Lung (tissue), 12 donors: ENCODE data around the gene PEX19. TPM values are rescaled to one million over a fixed set of nuclear protein-coding genes. Genes with fewer than 3 reads are reported as not detected.
A peak's percentile ranks its signal among the peaks of the same experiment; 100 is the strongest.

ENCODE experiments used
- ATAC-seq: fragments of 200-7000 bp; cut with Tn5 transposase; one replicate; pipeline ENCODE4 v1.9.1; 2020; ENCODE audit warnings: moderate number of reproducible peaks; ENCODE audit not compliant: insufficient read depth, low FRiP score
- DNase-seq, 3 donors: peaks; one replicate each; pipeline ENCODE4 v3.0.0-alpha.2; 2013 to 2017
- H3K27ac ChIP-seq, 2 donors: one replicate each; pipeline ENCODE4 v1.5.1; 2013; ENCODE audit warnings: mild to moderate bottlenecking in 2 of 2, moderate library complexity in 2 of 2, control low read depth in 1 of 2, inconsistent platforms in 1 of 2, low read depth in 1 of 2, low read length in 1 of 2
- H3K27me3 ChIP-seq, 3 donors: one replicate each; pipeline ENCODE4 v1.5.1; 2013; ENCODE audit warnings: low read length in 2 of 3; ENCODE audit not compliant: control insufficient read depth in 3 of 3, insufficient read depth in 3 of 3
- H3K36me3 ChIP-seq, 4 donors: one replicate each; pipeline ENCODE4 v1.5.1; 2013; ENCODE audit warnings: low read length in 4 of 4, mild to moderate bottlenecking in 1 of 4, moderate library complexity in 1 of 4; ENCODE audit not compliant: control insufficient read depth in 4 of 4, insufficient read depth in 4 of 4
- H3K4me1 ChIP-seq, 5 donors: one replicate each; pipeline ENCODE4 v1.5.1; 2013; ENCODE audit warnings: low read length in 5 of 5, mild to moderate bottlenecking in 2 of 5, moderate library complexity in 1 of 5; ENCODE audit not compliant: control insufficient read depth in 5 of 5, insufficient read depth in 5 of 5
- H3K4me3 ChIP-seq: one replicate; pipeline ENCODE4 v1.5.1; 2013; ENCODE audit warnings: mild to moderate bottlenecking, control low read depth, moderate library complexity
- H3K9ac ChIP-seq, 2 donors: one replicate each; pipeline ENCODE4 v1.5.1; 2013; ENCODE audit warnings: low read length in 2 of 2, control low read depth in 1 of 2; ENCODE audit not compliant: insufficient read depth in 1 of 2
- H3K9me3 ChIP-seq, 4 donors: one replicate each; pipeline ENCODE4 v1.5.1; 2013; ENCODE audit warnings: low read length in 3 of 4, mild to moderate bottlenecking in 1 of 4, moderate library complexity in 1 of 4; ENCODE audit not compliant: control insufficient read depth in 4 of 4, insufficient read depth in 3 of 4
- WGBS, 2 donors: extraction: QIAGEN DNeasy Blood & Tissue Kit; methylation state at CpG; one replicate each; pipeline ENCODE4 v1.1.7; 2013; 5-methylcytosine and 5-hydroxymethylcytosine counted together
- polyA plus RNA-seq, 2 donors: library from polyadenylated mRNA; stranded (reverse); fragments of 200-250 nt; gene quantifications; one replicate each; pipeline ENCODE4 v1.2.1, GENCODE V29; 2013
- total RNA-seq, 2 donors: library from RNA; depleted of rRNA in 1 of 2; stranded (reverse); fragments of >200 nt in 1 of 2; gene quantifications; one replicate each; pipeline ENCODE4 v1.2.1, GENCODE V29; 2014 to 2021
- TF ChIP-seq, protein P1 (sequence below): IDR thresholded peaks from 2 replicates; pipeline ENCODE4 v1.5.1; 2012; ENCODE audit warnings: mild to moderate bottlenecking; ENCODE audit errors: control extremely low read depth, extremely low read depth
- donor health status: control.
- donor health status: control.
- donor health status: Bipolar disorder and iron deficiency.
- donor health status: healthy.
- donor health status: DM: yes; HTN: yes; CAD: no.

PEX19 gene
- total and polyA plus RNA-seq, 4 donors, result 13.1 to 60.7 (median 44.5) TPM

DNA sequence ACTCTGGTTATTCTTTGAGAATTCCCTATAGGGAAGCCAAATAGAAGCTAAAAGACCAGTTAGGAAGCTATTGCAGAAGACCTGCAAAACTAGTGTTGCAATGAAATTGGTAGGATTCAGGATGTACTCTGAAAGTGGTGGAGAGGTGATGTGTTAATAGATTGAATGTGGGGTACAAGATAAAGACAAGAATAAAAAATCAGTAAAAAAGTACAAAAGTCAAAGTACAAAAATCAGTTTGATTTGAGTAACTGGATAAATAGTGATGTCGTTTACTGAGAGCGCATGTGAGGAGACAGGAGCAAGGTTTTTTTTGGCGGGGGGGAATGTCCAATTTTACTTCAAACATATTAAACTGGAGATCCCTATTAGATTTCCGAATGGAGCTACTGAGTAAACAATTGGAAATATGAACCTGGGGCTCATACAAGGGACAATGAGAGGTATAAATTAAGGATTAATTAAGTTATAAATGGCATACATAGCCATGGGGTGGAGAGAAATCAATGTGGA is 20.1 kb downstream of the PEX19 start:
- DNase-seq (no peak), ATAC-seq (no peak)
- TF ChIP-seq, protein P1, sequence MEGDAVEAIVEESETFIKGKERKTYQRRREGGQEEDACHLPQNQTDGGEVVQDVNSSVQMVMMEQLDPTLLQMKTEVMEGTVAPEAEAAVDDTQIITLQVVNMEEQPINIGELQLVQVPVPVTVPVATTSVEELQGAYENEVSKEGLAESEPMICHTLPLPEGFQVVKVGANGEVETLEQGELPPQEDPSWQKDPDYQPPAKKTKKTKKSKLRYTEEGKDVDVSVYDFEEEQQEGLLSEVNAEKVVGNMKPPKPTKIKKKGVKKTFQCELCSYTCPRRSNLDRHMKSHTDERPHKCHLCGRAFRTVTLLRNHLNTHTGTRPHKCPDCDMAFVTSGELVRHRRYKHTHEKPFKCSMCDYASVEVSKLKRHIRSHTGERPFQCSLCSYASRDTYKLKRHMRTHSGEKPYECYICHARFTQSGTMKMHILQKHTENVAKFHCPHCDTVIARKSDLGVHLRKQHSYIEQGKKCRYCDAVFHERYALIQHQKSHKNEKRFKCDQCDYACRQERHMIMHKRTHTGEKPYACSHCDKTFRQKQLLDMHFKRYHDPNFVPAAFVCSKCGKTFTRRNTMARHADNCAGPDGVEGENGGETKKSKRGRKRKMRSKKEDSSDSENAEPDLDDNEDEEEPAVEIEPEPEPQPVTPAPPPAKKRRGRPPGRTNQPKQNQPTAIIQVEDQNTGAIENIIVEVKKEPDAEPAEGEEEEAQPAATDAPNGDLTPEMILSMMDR, result no peak
- Histone ChIP-seq H3K9me3 (no peaks in the 10 kb centered on the region), H3K27ac (no peak overlapping the region), H3K4me3 (no peak overlapping the region), H3K9ac (no peak overlapping the region), H3K27me3 (no peaks in the 10 kb centered on the region), H3K4me1 (peaks cover 0 to 22% (median 6%) of the 10 kb centered on the region in 5 donors), H3K36me3 (peaks cover 0 to 5% (median 2%) of the 10 kb centered on the region in 4 donors)
- 89 to 92% methylated on average over 4 of the region's 4 CpGs for WGBS, 2 donors

DNA sequence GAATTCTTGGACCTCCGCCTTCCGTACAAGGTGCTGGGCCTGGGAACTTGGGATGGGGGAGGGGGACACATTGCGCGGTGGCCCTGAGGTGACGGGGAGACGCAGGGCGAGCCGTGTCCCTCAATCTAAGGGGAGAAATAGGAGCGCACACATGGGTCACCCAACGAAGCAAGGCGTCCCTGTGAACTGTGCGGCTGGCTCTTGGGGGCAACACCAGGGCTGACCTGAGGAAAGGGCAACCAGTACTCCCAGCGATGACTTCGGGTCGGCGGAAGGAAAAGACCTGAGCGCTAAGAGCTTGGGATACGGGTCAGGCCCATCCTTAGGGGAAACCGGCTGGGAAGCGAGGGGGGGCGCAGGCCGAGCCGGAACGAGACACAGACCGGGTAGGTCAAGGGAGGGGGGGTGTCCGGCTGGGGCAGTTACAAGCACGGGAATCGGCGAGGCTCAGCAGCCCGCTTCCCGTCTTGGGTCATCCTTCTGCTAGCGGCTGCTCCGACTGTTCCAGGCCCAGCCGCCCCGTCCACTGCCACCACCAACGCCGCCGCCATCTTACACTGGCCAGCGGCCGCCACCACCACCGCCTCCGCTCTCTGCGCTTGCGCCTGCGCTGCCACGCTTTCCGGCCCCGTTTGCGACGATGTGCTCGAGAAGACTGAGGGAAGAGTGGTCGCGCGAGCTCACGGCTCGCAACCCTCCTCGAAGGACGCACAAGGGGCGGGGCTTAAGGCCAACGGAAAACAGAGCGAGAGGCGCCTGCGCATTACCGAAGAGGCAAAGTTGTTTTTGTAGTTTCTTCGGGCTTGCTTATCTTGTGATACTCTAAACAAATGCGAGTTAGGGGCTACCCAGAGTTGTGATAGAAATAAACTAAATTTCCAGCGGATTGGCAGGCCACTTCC is 22.8 kb downstream of the PEX19 start, which contains the start of gene DCAF8:
DCAF8 (minus strand) TSS at position 657 of the 902 bp plus-strand sequence. CDS start 18,541 bp downstream, outside the sequence.
- H3K4me1 ChIP-seq, result peaks cover 0 to 34% (median 18%) of the 10 kb centered on the region in 5 donors
- peak within 1 kb of the TSS; percentile 99 for H3K4me3 ChIP-seq
- H3K27me3 ChIP-seq, result no peaks in the 10 kb centered on the region
- peak within 1 kb of the TSS; percentile 97 to 100 for H3K9ac ChIP-seq
- peak; percentile 99 for ATAC-seq
- peak; percentile 99 to 100 (median 99) for DNase-seq
- H3K36me3 ChIP-seq, result peaks cover 0 to 9% (median 2%) of the 10 kb centered on the region in 4 donors
- H3K27ac ChIP-seq, result peak within 1 kb of the TSS; percentile 98 to 100
- H3K9me3 ChIP-seq, result no peaks in the 10 kb centered on the region
- WGBS, 2 donors, result 0 to 1% methylated on average over 53 to 67 of the region's 67 CpGs
- TF ChIP-seq, protein P1, result no peak

DNA sequence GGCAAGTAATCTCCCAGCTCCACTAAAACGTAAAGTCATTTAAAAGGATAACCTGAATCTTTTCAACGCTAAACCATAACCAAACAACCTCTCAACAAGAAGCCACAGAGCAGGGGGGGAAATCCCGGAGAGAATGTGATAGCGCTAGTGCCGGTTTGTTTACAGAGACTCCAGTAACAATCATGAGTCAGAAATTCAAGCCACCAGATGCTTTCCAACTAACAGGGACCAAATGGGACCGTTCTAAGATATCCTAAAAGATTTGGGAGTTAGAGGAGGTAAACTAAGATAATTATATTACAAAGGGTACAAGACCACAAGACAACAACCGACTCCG is 23.4 kb downstream of the PEX19 start:
- H3K4me1 ChIP-seq, result peaks cover 0 to 40% (median 20%) of the 10 kb centered on the region in 5 donors
- H3K27ac ChIP-seq, result peak overlapping the region; percentile 97 to 100
- DNase-seq, result peak; percentile 56 to 79 (median 77)
- WGBS, 2 donors, result 0 to 1% methylated on average over 8 of the region's 8 CpGs
- H3K4me3 ChIP-seq, result peak overlapping the region; percentile 99
- no peaks in the 10 kb centered on the region for H3K9me3 ChIP-seq
- H3K27me3 ChIP-seq, result no peaks in the 10 kb centered on the region
- peaks cover 0 to 9% (median 2%) of the 10 kb centered on the region in 4 donors for H3K36me3 ChIP-seq
- peak; percentile 21 for ATAC-seq
- TF ChIP-seq, protein P1, result no peak
- H3K9ac ChIP-seq, result peak overlapping the region; percentile 94 to 97
